Mesenchymal stem cell (in vitro differentiated cells and primary cell): ENCODE data around the gene SENP7.

ENCODE experiments used
- DNase-seq: peaks from one replicate; pipeline ENCODE4 v3.0.0-alpha.2; 2013
- H2AFZ ChIP-seq: one replicate; pipeline ENCODE4 v1.6.1; 2013; ENCODE audit warnings: low read depth, mild to moderate bottlenecking, control low read depth, inconsistent platforms, low read length, moderate library complexity
- H2AK5ac ChIP-seq: 2 replicates; pipeline ENCODE4 v1.6.1; 2013; ENCODE audit warnings: low read length, moderate library complexity, mild to moderate bottlenecking, inconsistent platforms; ENCODE audit not compliant: severe bottlenecking
- H2BK120ac ChIP-seq: one replicate; pipeline ENCODE4 v1.6.1; 2013; ENCODE audit warnings: low read depth, mild to moderate bottlenecking, inconsistent platforms, low read length, moderate library complexity
- H2BK12ac ChIP-seq, 2 experiments: one replicate each; pipeline ENCODE4 v1.6.1; 2013; ENCODE audit warnings: inconsistent platforms in 2 of 2, low read length in 2 of 2, mild to moderate bottlenecking in 2 of 2, moderate library complexity in 2 of 2, control low read depth in 1 of 2
- H2BK15ac ChIP-seq: one replicate; pipeline ENCODE4 v1.6.1; 2013; ENCODE audit warnings: mild to moderate bottlenecking, low read depth, inconsistent platforms; ENCODE audit not compliant: poor library complexity, severe bottlenecking
- H2BK5ac ChIP-seq: 2 replicates; pipeline ENCODE4 v1.6.1; 2013; ENCODE audit warnings: low read depth, mild to moderate bottlenecking, low read length, control low read depth, inconsistent platforms; ENCODE audit not compliant: poor library complexity, severe bottlenecking
- H3K14ac ChIP-seq, 2 experiments: one replicate each; pipeline ENCODE4 v1.6.1; 2013; ENCODE audit warnings: inconsistent platforms in 2 of 2, low read length in 2 of 2, control low read depth in 1 of 2, mild to moderate bottlenecking in 1 of 2, moderate library complexity in 1 of 2
- H3K18ac ChIP-seq, 2 experiments: one replicate each; pipeline ENCODE4 v1.6.1; 2013; ENCODE audit warnings: inconsistent platforms in 2 of 2, low read length in 2 of 2, control low read depth in 1 of 2, low read depth in 1 of 2, mild to moderate bottlenecking in 1 of 2
- H3K23ac ChIP-seq, 2 experiments: one replicate each; pipeline ENCODE4 v1.6.1; 2013; ENCODE audit warnings: inconsistent platforms in 2 of 2, low read length in 2 of 2, mild to moderate bottlenecking in 2 of 2, moderate library complexity in 2 of 2, control low read depth in 1 of 2
- H3K27ac ChIP-seq: 2 replicates; pipeline ENCODE4 v1.5.1; 2013; ENCODE audit warnings: mild to moderate bottlenecking, moderate library complexity, low read length, control low read depth, inconsistent platforms; ENCODE audit not compliant: poor library complexity, severe bottlenecking
- H3K27me3 ChIP-seq, 2 experiments: 2 replicates each; pipeline versions ENCODE4 v1.6.1 to v1.7.0; 2013; ENCODE audit warnings: low read length in 2 of 2, mild to moderate bottlenecking in 2 of 2, moderate library complexity in 2 of 2, control low read depth in 1 of 2, inconsistent platforms in 1 of 2; ENCODE audit not compliant: control insufficient read depth in 1 of 2, insufficient read depth in 1 of 2
- H3K36me3 ChIP-seq, 2 experiments: 2 replicates each; pipeline versions ENCODE4 v1.6.1 to v1.7.0; 2013; ENCODE audit warnings: low read length in 2 of 2, control low read depth in 1 of 2, inconsistent platforms in 1 of 2, low read depth in 1 of 2, mild to moderate bottlenecking in 1 of 2; ENCODE audit not compliant: insufficient read depth in 2 of 2, control insufficient read depth in 1 of 2
- H3K4ac ChIP-seq, 2 experiments: one replicate each; pipeline ENCODE4 v1.6.1; 2013; ENCODE audit warnings: inconsistent platforms in 2 of 2, low read length in 2 of 2, mild to moderate bottlenecking in 2 of 2, moderate library complexity in 2 of 2, control low read depth in 1 of 2, low read depth in 1 of 2
- H3K4me1 ChIP-seq: 2 replicates; pipeline ENCODE4 v1.6.1; 2013; ENCODE audit warnings: low read depth, low read length, control low read depth; ENCODE audit not compliant: control insufficient read depth, insufficient read depth
- H3K4me2 ChIP-seq: 2 replicates; pipeline ENCODE4 v1.6.1; 2013; ENCODE audit warnings: low read length, mild to moderate bottlenecking, inconsistent platforms; ENCODE audit not compliant: poor library complexity, severe bottlenecking
- H3K4me3 ChIP-seq, 2 experiments: 2 replicates each; pipeline versions ENCODE4 v1.5.1 to v1.7.0; 2013; ENCODE audit warnings: low read length in 2 of 2, mild to moderate bottlenecking in 2 of 2, control low read depth in 1 of 2, low read depth in 1 of 2; ENCODE audit not compliant: insufficient read depth in 1 of 2
- H3K79me1 ChIP-seq: replicated peaks from 2 replicates; pipeline ENCODE4 v1.6.1; 2013; ENCODE audit warnings: mild to moderate bottlenecking, control low read depth, low read length, inconsistent platforms; ENCODE audit not compliant: poor library complexity, severe bottlenecking
- H3K9ac ChIP-seq: 2 replicates; pipeline ENCODE4 v1.7.0; 2013; ENCODE audit warnings: mild to moderate bottlenecking, low read length, moderate library complexity
- H3K9me3 ChIP-seq: 2 replicates; pipeline ENCODE4 v1.7.0; 2013; ENCODE audit warnings: mild to moderate bottlenecking, low read length; ENCODE audit not compliant: control insufficient read depth
- H4K8ac ChIP-seq: one replicate; pipeline ENCODE4 v1.6.1; 2013; ENCODE audit warnings: inconsistent platforms, mild to moderate bottlenecking, low read length, moderate library complexity
- H4K91ac ChIP-seq: one replicate; pipeline ENCODE4 v1.6.1; 2013; ENCODE audit warnings: mild to moderate bottlenecking, low read length, inconsistent platforms
- WGBS: methylation state at CpG from one replicate; pipeline ENCODE4 v1.1.7; 2013; ENCODE audit warnings: mixed read lengths; 5-methylcytosine and 5-hydroxymethylcytosine counted together

The SENP7 gene

GRCh38 chr3:101325393-101326134, 187.4 kb downstream of the SENP7 start:
- H3K27ac ChIP-seq: no peak overlapping the region
- H2AK5ac ChIP-seq: no peak overlapping the region
- no peak overlapping the region for H2AFZ ChIP-seq
- H4K91ac ChIP-seq: no peak overlapping the region
- H3K36me3 ChIP-seq: peaks cover 0 to 21% of the 10 kb centered on the region in 2 experiments
- no peak overlapping the region for H4K8ac ChIP-seq
- no peak for DNase-seq
- H3K27me3 ChIP-seq: no peaks in the 10 kb centered on the region
- no peaks in the 10 kb centered on the region for H3K9me3 ChIP-seq
- no peak overlapping the region for H3K4ac ChIP-seq
- H3K23ac ChIP-seq: no peak overlapping the region
- H3K14ac ChIP-seq: no peak overlapping the region
- H3K4me3 ChIP-seq: no peak overlapping the region
- no peak overlapping the region for H3K9ac ChIP-seq
- no peak overlapping the region for H2BK12ac ChIP-seq
- H3K4me2 ChIP-seq: no peak overlapping the region
- H3K79me1 ChIP-seq: no peaks in the 10 kb centered on the region
- no peak overlapping the region for H2BK15ac ChIP-seq
- WGBS: 100% methylated on average over 3 of the region's 5 CpGs
- no peaks in the 10 kb centered on the region for H3K4me1 ChIP-seq
- no peak overlapping the region for H2BK120ac ChIP-seq
- H3K18ac ChIP-seq: no peak overlapping the region
- H2BK5ac ChIP-seq: no peak overlapping the region

- Histone ChIP-seq H3K79me1 (no peaks in the 10 kb centered on the region), H2BK5ac (no peak within 1 kb of the TSS), H3K4ac (no peak within 1 kb of the TSS), H3K14ac (no peak within 1 kb of the TSS), H2AK5ac (no peak within 1 kb of the TSS), H3K9ac (no peak within 1 kb of the TSS), H3K4me1 (no peaks in the 10 kb centered on the region), H2AFZ (no peak within 1 kb of the TSS), H3K4me2 (no peak within 1 kb of the TSS), H3K27ac (no peak within 1 kb of the TSS), H3K36me3 (no peaks in the 10 kb centered on the region), H2BK120ac (no peak within 1 kb of the TSS), H3K9me3 (no peaks in the 10 kb centered on the region), H3K4me3 (no peak within 1 kb of the TSS), H4K91ac (no peak within 1 kb of the TSS), H2BK12ac (no peak within 1 kb of the TSS), H3K27me3 (no peaks in the 10 kb centered on the region), H4K8ac (no peak within 1 kb of the TSS), H3K23ac (no peak within 1 kb of the TSS), H3K18ac (no peak within 1 kb of the TSS), H2BK15ac (no peak within 1 kb of the TSS)
- 86% methylated on average over 1 of the region's 2 CpGs for WGBS
- no peak for DNase-seq
Measured at GRCh38 chr3:101320475-101320874, 192.5 kb downstream of the SENP7 start, which contains the start of gene IMPG2. Gene IMPG2, minus strand, starts transcription at chr3:101320575. Its CDS starts 203 bp downstream, at chr3:101320372.

- H3K9ac ChIP-seq: no peak overlapping the region
- WGBS: 70% methylated on average over 4 of the region's 5 CpGs
- H3K23ac ChIP-seq: no peak overlapping the region
- no peak overlapping the region for H2BK120ac ChIP-seq
- DNase-seq: no peak
- no peak overlapping the region for H4K91ac ChIP-seq
- H3K4me3 ChIP-seq: no peak overlapping the region
- H2BK5ac ChIP-seq: no peak overlapping the region
- H3K18ac ChIP-seq: no peak overlapping the region
- H4K8ac ChIP-seq: no peak overlapping the region
- no peak overlapping the region for H3K4ac ChIP-seq
- no peaks in the 10 kb centered on the region for H3K79me1 ChIP-seq
- no peak overlapping the region for H3K4me2 ChIP-seq
- no peaks in the 10 kb centered on the region for H3K27me3 ChIP-seq
- no peaks in the 10 kb centered on the region for H3K9me3 ChIP-seq
- H2BK15ac ChIP-seq: no peak overlapping the region
- H3K14ac ChIP-seq: no peak overlapping the region
- no peak overlapping the region for H2AFZ ChIP-seq
- H2BK12ac ChIP-seq: no peak overlapping the region
- H2AK5ac ChIP-seq: no peak overlapping the region
- H3K36me3 ChIP-seq: no peaks in the 10 kb centered on the region
- no peak overlapping the region for H3K27ac ChIP-seq
- no peaks in the 10 kb centered on the region for H3K4me1 ChIP-seq
Measured at GRCh38 chr3:101319531-101319930, 193.5 kb downstream of the SENP7 start.

- H3K27me3 ChIP-seq: no peaks in the 10 kb centered on the region
- DNase-seq: no peak
- H3K23ac ChIP-seq: no peak overlapping the region
- H3K27ac ChIP-seq: no peak overlapping the region
- no peak overlapping the region for H4K91ac ChIP-seq
- H3K14ac ChIP-seq: no peak overlapping the region
- no peak overlapping the region for H2BK120ac ChIP-seq
- H3K9me3 ChIP-seq: peaks cover 7% of the 10 kb centered on the region
- H2AK5ac ChIP-seq: no peak overlapping the region
- H3K36me3 ChIP-seq: peaks cover 0 to 6% of the 10 kb centered on the region in 2 experiments
- no peak overlapping the region for H2BK12ac ChIP-seq
- no peak overlapping the region for H3K4ac ChIP-seq
- no peak overlapping the region for H3K9ac ChIP-seq
- H3K4me2 ChIP-seq: no peak overlapping the region
- H4K8ac ChIP-seq: no peak overlapping the region
- no peak overlapping the region for H3K18ac ChIP-seq
- no peak overlapping the region for H3K4me3 ChIP-seq
- H2BK15ac ChIP-seq: no peak overlapping the region
- no peak overlapping the region for H2AFZ ChIP-seq
- 100% methylated on average over 1 of the region's 2 CpGs for WGBS
- no peaks in the 10 kb centered on the region for H3K4me1 ChIP-seq
- no peak overlapping the region for H2BK5ac ChIP-seq
- no peaks in the 10 kb centered on the region for H3K79me1 ChIP-seq
Measured at GRCh38 chr3:101312545-101312944, 200.5 kb downstream of the SENP7 start.
